Caco-2 (cell line): Measurements from ENCODE around the gene NR1D1. TPM values are rescaled to one million over a fixed set of nuclear protein-coding genes. Genes with fewer than 3 reads are reported as not detected.

Experiments
- BruUV-seq: library from RNA; stranded (reverse); fragments of 400-500 nt; replicated peaks from 2 replicates; lab custom pipeline; 2021; lab: Mats Ljungman, UMichigan
- CTCF ChIA-PET: fragments of 300-600 bp; sonication (Branson Sonifier 250); formaldehyde crosslinking; loops from one replicate; lab custom pipeline; 2022; ENCODE audit warnings: antibody characterized with exemption; lab: Charles Lee
- POLR2A ChIA-PET: fragments of 300-600 bp; sonication (Branson Sonifier 250); formaldehyde crosslinking; loops from one replicate; lab custom pipeline; 2022; ENCODE audit warnings: antibody characterized with exemption; lab: Charles Lee
- DNase-seq, 2 experiments: peaks; one replicate each; pipeline versions ENCODE4 v3.0.0 to v3.0.0-alpha.2; 2020 to 2022
- H3K27me3 ChIP-seq: replicated peaks from 2 replicates; pipeline ENCODE4 v1.6.0; 2011; ENCODE audit warnings: low read length; ENCODE audit not compliant: control insufficient read depth, insufficient read depth
- H3K36me3 ChIP-seq: 2 replicates; pipeline ENCODE4 v1.5.1; 2011; ENCODE audit warnings: low read length; ENCODE audit not compliant: control insufficient read depth, insufficient read depth
- H3K4me1 ChIP-seq: fragments of 250-450 bp; sonication (Bioruptor Pico); 2 replicates; pipeline ENCODE4 v1.5.1; 2020; ENCODE audit warnings: mild to moderate bottlenecking
- H3K4me3 ChIP-seq: 2 replicates; pipeline ENCODE4 v1.5.1; 2011; ENCODE audit warnings: low read depth, mild to moderate bottlenecking, control low read depth, low read length
- H3K9me3 ChIP-seq: fragments of 250-450 bp; sonication (Bioruptor Pico); 2 replicates; pipeline ENCODE4 v1.5.1; 2020; ENCODE audit warnings: mild to moderate bottlenecking, moderate library complexity
- H3K27ac Mint-ChIP-seq: one replicate; pipeline ENCODE4 v1.8.0; 2022; ENCODE audit warnings: mixed read lengths; ENCODE audit not compliant: unreplicated experiment
- H3K27me3 Mint-ChIP-seq: one replicate; pipeline ENCODE4 v1.8.0; 2022; ENCODE audit warnings: mixed read lengths; ENCODE audit not compliant: insufficient read depth, unreplicated experiment
- H3K36me3 Mint-ChIP-seq: one replicate; pipeline ENCODE4 v1.8.0; 2022; ENCODE audit warnings: mild to moderate bottlenecking, mixed read lengths; ENCODE audit not compliant: insufficient read depth, unreplicated experiment
- H3K4me1 Mint-ChIP-seq: one replicate; pipeline ENCODE4 v1.8.0; 2022; ENCODE audit warnings: low read depth, mixed read lengths; ENCODE audit not compliant: unreplicated experiment
- H3K4me3 Mint-ChIP-seq: one replicate; pipeline ENCODE4 v1.8.0; 2022; ENCODE audit warnings: mild to moderate bottlenecking, moderate library complexity, mixed read lengths; ENCODE audit not compliant: unreplicated experiment
- H3K9me3 Mint-ChIP-seq: one replicate; pipeline ENCODE4 v1.8.0; 2022; ENCODE audit warnings: mixed read lengths; ENCODE audit not compliant: unreplicated experiment
- intact Hi-C: fragments of 100-400 bp; cut with micrococcal nuclease; formaldehyde crosslinking; loops from one replicate; pipeline ENCODE4 v1.10.0; 2022; ENCODE audit not compliant: unreplicated experiment
- total RNA-seq: library from RNA; stranded (reverse); gene quantifications from 2 replicates; pipeline ENCODE4 v1.2.3, GENCODE V29; 2022
- TF ChIP-seq, protein P1 (sequence below), 2 experiments: fragments of 200-600 bp in 1 of 2; IDR thresholded peaks; 1 replicate in 1 of 2; 2 replicates in 1 of 2; pipeline versions ENCODE4 v1.5.1 to v1.8.0; 2011 to 2022; ENCODE audit warnings: antibody characterized with exemption in 1 of 2, control low read depth in 1 of 2, inconsistent platforms in 1 of 2, low read depth in 1 of 2, low read length in 1 of 2, mild to moderate bottlenecking in 1 of 2, moderate library complexity in 1 of 2; ENCODE audit not compliant: insufficient read depth in 1 of 2, severe bottlenecking in 1 of 2, unreplicated experiment in 1 of 2

NR1D1 gene
- total RNA-seq, 1 experiment from 2014 or later = 8.9 TPM

GRCh38 chr17:40079545-40079944 is 20.8 kb downstream of the NR1D1 start:
- DNase-seq = no peak
- no peaks in the 10 kb centered on the region for H3K9me3 ChIP-seq
- peaks cover 13% of the 10 kb centered on the region for H3K36me3 Mint-ChIP-seq
- no TSS peak for BruUV-seq
- peaks cover 7% of the 10 kb centered on the region for H3K4me1 Mint-ChIP-seq
- H3K4me1 ChIP-seq = peaks cover 13% of the 10 kb centered on the region
- H3K36me3 ChIP-seq = peaks cover 3% of the 10 kb centered on the region
- no peak overlapping the region for H3K4me3 ChIP-seq
- H3K4me3 Mint-ChIP-seq = no peak overlapping the region
- H3K27me3 ChIP-seq = no peaks in the 10 kb centered on the region
- no peaks in the 10 kb centered on the region for H3K27me3 Mint-ChIP-seq
- no peaks in the 10 kb centered on the region for H3K9me3 Mint-ChIP-seq
- CTCF ChIA-PET = no interaction called here
- no peak overlapping the region for H3K27ac Mint-ChIP-seq
- POLR2A ChIA-PET = no interaction called here
- TF ChIP-seq, protein P1, sequence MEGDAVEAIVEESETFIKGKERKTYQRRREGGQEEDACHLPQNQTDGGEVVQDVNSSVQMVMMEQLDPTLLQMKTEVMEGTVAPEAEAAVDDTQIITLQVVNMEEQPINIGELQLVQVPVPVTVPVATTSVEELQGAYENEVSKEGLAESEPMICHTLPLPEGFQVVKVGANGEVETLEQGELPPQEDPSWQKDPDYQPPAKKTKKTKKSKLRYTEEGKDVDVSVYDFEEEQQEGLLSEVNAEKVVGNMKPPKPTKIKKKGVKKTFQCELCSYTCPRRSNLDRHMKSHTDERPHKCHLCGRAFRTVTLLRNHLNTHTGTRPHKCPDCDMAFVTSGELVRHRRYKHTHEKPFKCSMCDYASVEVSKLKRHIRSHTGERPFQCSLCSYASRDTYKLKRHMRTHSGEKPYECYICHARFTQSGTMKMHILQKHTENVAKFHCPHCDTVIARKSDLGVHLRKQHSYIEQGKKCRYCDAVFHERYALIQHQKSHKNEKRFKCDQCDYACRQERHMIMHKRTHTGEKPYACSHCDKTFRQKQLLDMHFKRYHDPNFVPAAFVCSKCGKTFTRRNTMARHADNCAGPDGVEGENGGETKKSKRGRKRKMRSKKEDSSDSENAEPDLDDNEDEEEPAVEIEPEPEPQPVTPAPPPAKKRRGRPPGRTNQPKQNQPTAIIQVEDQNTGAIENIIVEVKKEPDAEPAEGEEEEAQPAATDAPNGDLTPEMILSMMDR (IDR thresholded peaks at IDR 0.05; ENCODE audit: insufficient read depth in 1 of 2, low read depth in 1 of 2, low read length in 1 of 2, severe bottlenecking in 1 of 2, unreplicated experiment in 1 of 2) = no peak
- intact Hi-C loops = loop anchor here (5.0 kb wide), 1 partner anchor 67 kb away; no protein-coding TSS in a partner anchor

GRCh38 chr17:40076591-40076990 is 23.8 kb downstream of the NR1D1 start:
- peaks cover 3% of the 10 kb centered on the region for H3K36me3 ChIP-seq
- POLR2A ChIA-PET = no interaction called here
- Mint-ChIP-seq H3K27ac (no peak overlapping the region), H3K4me1 (peaks cover 23% of the 10 kb centered on the region), H3K27me3 (no peaks in the 10 kb centered on the region), H3K36me3 (peaks cover 5% of the 10 kb centered on the region), H3K4me3 (no peak overlapping the region), H3K9me3 (no peaks in the 10 kb centered on the region)
- no peaks in the 10 kb centered on the region for H3K9me3 ChIP-seq
- intact Hi-C loops = loop anchor here (5.0 kb wide), 1 partner anchor 64 kb away; no protein-coding TSS in a partner anchor
- no peak overlapping the region for H3K4me3 ChIP-seq
- no peak for DNase-seq
- no TSS peak for BruUV-seq
- TF ChIP-seq, protein P1 (IDR thresholded peaks at IDR 0.05; ENCODE audit: insufficient read depth in 1 of 2, low read depth in 1 of 2, low read length in 1 of 2, severe bottlenecking in 1 of 2, unreplicated experiment in 1 of 2) = no peak
- CTCF ChIA-PET = interaction anchor here (1.8 to 2.4 kb wide), 5 partner anchors 10 to 38 kb away, joined by 10 to 66 read pairs (median 17); partner anchors contain the start of gene THRA
- H3K27me3 ChIP-seq = no peaks in the 10 kb centered on the region
- H3K4me1 ChIP-seq = peaks cover 37% of the 10 kb centered on the region

DNA sequence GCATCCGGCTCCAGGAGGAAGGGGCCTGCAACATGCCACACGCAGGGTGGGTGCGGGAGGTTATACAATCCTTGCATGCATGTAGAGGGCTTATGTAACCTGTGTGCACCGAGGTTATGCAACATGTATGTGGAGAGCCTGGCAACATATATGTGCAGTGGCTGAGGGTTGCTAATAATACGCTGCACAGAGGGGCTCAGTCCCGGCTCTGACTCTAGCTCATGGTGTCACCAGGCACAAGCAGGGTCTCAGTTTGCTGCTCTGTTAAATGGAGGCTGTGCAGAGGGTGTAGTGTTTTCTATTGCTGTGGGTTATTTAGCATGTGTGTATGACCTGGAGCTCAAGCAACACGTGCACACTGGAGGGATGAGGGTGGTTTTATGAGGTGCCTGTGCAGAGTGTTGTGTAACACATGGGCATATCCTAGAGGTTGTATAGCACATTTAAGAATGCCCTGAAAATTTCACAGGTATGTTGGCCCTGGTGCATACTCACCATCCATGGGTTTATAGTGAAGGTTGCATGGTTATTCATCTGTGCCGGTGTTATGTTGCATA is 24.4 kb downstream of the NR1D1 start:
- TF ChIP-seq, protein P1 (IDR thresholded peaks at IDR 0.05; ENCODE audit: insufficient read depth in 1 of 2, low read depth in 1 of 2, low read length in 1 of 2, severe bottlenecking in 1 of 2, unreplicated experiment in 1 of 2) = no peak
- BruUV-seq = no TSS peak
- Histone ChIP-seq H3K36me3 (peaks cover 3% of the 10 kb centered on the region), H3K27me3 (no peaks in the 10 kb centered on the region), H3K4me3 (no peak overlapping the region), H3K9me3 (no peaks in the 10 kb centered on the region), H3K4me1 (peaks cover 42% of the 10 kb centered on the region)
- H3K27ac Mint-ChIP-seq = peak overlapping the region; percentile 47
- H3K9me3 Mint-ChIP-seq = no peaks in the 10 kb centered on the region
- no peak for DNase-seq
- peaks cover 23% of the 10 kb centered on the region for H3K4me1 Mint-ChIP-seq
- ChIA-PET CTCF (interaction anchor here (0.6 to 2.4 kb wide), 20 partner anchors 10 to 123 kb away, joined by 3 to 66 read pairs (median 8); partner anchors contain the start of genes CSF3, MED24, NR1D1 and THRA), POLR2A (interaction anchor here (0.7 to 1.3 kb wide), 4 partner anchors 22 to 95 kb away, joined by 3 to 9 read pairs (median 5); partner anchors contain the start of genes MED24, NR1D1 and PSMD3)
- H3K27me3 Mint-ChIP-seq = no peaks in the 10 kb centered on the region
- no peak overlapping the region for H3K4me3 Mint-ChIP-seq
- intact Hi-C loops = loop anchor here (1.0 to 5.0 kb wide), 4 partner anchors 13 to 64 kb away; no protein-coding TSS in a partner anchor
- H3K36me3 Mint-ChIP-seq = peaks cover 5% of the 10 kb centered on the region
